GM10847 (cell line): ENCODE results near the gene DLL1.

Experiments
- POLR2A ChIP-seq: IDR thresholded peaks from 2 replicates; pipeline ENCODE4 v1.6.1; 2011; ENCODE audit not compliant: insufficient read length; ENCODE audit errors: extremely low read depth

The DLL1 gene

DNA sequence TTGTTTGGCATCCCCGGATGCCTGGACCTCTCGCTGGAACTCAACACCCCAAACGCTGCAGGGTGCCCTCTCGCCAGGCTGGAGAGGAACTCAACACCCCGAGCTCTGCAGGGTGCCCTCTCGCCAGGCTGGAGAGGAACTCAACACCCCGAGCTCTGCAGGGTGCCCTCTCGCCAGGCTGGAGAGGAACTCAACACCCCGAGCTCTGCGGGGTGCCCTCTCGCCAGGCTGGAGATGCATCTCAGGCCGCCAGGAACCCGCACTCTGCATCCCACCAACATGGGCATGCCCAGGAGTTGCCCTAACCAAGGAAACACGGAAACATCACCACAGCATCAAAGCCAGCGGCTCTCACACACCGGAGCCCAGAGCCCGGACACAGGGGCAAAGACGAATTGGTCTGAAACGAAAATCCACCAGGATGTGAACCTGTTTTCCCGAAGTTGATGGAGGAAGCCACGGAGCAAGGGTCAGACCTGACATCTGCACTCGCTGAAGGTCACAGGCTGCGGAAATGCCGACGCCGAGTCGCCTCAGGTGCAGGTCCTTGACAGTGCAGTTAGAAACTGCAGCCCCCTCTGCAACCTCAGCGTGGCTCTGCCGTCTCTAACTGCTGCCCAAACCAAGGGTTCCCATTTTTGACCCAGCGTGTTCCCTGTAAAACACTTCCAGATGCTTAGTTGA is 37.5 kb downstream of the DLL1 start:
- no peak for TF ChIP-seq POLR2A

DNA sequence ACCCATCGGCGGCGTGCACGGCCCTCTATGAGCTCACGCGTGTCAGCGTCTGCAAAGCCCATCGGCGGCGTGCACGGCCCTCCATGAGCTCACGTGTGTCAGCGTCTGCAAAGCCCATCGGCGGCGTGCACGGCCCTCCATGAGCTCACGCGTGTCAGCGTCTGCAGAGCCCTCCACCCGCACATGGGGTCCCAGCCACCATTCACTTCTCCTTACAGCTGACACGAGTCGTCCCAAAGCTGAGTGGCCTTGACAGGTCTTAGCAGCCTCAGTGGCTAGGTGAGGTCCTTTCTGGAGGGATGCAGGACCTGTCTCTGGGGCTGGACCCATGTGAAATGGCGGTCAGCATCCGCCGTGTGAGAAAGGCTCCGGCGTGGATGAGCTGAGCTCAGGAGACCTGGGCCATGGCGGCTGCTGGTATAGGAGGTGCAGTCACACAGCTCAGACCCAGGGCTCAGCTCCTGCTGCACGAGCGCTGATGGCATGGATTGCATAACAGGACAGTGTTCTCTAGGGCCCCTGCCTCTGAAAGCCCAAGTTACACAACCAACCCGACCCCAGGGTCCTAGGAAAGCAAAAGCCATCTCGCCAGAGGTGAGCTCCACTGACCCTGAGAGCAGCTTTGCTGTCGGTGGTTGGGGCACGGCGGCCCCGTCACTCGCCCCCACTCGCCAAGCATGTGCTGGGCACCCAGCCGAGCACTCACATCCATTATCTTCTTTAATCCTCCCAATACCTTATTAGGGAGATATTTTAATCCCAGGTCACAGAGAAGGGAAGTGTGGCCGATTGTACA is 38.9 kb downstream of the DLL1 start:
- TF ChIP-seq POLR2A: no peak

DNA sequence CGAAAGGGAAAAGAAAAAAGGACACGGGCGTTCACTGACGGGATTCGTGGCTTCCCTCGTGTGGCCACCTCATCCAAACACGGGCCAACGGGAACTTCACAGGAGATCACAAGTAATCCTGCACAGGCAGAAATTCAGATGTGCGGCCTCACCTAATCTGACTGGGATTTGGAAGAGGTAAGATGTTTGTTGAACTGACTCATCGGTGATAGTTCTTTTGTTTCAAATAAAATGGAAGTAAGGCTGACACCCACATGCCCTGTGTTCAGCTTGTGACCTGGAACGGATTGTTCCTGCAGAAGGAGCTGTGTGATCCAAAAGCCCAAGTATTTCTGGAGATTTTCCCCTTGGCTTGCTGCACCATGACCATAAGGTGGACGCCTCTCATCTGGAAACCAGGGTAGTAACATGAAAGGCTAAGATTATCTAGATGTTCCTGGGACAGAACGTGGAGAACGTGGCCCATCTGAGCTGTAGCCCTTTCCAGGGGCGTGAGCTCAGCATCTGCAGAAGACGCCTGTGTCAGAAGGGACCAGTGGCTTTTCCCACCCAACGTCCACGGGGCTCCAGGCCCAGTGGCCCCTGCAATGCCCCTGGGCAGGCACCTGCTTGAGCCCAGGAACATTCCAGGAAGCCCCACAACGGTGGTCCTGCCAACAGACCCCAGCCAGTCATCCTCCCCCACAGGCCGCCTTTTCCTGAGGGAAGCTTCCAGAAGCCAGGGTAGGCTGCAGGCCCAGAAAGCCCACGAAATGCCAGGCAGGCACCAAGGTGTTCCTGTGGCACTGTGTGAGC is 39.7 kb downstream of the DLL1 start:
- no peak for TF ChIP-seq POLR2A

DNA sequence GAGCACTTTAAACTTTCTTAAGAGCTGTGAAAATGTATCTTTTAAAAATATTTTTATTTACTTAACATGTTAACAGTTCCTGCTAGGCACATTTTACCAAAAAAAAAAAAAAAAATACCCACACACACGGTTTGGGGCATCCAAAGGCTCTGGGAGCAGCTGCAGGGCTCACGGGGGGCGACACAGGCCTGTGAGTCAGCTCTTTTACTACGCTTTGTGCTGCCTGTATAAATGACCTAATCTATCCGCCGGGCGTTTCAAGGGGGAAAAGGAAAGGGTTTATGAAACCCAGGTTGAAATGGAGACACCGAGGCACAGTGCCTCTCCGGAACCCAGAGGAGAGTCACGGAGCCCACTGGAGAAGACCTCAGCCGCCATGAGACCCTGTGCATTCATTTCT is 40.4 kb downstream of the DLL1 start:
- TF ChIP-seq POLR2A: no peak

DNA sequence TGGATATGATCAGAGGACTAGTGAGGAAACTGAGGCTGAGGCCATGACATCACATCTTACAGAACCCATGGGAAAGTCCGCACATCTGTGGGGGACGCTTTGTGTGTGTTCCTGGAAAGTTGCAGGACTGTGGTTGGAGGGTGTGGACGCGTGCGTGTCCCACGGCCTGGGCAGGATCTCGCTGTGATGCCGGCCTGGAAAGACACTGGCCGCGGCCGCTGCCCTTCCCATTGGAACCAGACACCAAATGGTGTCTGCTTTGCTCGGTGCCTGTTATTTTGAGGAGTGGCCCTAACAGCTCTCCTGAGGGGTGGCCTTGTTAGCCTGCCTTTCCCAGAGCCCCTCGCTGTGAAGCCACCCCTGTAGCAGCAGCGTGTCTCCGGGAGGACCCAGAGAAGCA is 41.1 kb downstream of the DLL1 start:
- TF ChIP-seq POLR2A: no peak

DNA sequence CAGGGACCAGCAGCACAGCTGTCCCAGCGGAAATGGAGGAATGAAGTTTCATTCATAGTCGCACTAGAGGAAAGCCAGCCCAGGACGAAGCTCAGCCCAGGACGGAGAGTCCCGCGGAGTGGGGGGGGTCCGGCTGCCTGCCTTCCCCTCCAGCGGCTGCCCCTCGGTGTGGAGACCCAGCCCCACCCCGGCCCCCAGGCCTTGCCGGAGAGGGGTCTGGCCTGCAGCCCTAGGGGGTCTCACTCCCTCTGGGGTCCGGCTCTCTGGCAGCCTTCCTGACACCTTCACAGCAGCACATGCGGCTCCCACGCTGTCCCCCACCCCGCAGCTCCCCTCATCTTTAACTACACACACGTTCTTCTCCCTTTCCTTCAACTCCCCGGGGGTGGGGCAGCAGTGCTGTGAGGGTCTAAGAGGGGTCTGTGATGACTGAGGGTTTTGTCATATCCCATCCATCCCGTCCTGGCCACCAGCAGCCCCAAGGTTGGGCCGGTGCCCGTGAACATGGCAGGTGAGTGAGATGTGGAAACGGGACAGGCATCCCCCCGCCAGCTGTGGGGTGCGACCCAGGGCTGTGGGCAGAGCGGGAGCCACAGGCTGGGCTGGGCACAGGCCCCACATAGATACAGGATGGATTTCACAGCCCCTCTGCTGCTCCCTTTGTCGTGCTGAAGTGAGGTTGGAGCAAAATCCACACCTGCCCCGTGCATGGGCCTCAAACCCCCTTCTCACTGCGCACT is 41.8 kb downstream of the DLL1 start:
- no peak for TF ChIP-seq POLR2A

DNA sequence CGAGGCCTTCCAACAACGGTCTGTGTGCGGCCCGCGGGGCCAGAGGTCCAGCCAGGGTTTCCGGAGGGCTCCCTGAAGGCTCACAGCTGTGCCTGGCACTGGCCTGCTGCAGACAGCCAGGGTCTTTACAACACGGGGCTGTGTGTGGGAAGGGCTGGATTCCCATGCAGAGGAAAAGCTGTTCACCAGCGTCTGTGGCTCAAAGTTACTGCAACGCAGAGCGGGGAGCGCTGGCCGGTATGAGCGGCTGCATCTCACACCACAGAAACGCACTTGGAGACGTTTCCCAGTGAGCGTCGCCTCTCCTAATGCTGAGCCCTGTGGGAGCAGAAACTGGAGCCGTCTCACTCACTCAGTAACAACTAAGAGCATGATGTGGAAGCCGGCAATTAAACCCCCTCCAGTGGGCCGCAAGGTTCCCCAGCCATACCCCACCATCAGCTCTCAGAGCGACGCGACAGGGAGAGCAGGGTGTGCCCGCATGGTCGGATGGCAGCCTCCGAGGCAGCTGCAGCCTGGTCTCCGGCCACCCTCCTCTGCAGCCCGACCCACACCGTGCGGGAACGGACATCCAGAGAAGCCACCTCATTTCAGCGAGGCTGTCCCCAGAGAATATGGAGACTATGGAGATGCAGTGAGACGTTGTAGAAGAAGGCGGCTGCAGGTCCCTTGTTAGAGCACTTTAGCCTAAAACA is 42.6 kb downstream of the DLL1 start:
- TF ChIP-seq POLR2A: no peak

DNA sequence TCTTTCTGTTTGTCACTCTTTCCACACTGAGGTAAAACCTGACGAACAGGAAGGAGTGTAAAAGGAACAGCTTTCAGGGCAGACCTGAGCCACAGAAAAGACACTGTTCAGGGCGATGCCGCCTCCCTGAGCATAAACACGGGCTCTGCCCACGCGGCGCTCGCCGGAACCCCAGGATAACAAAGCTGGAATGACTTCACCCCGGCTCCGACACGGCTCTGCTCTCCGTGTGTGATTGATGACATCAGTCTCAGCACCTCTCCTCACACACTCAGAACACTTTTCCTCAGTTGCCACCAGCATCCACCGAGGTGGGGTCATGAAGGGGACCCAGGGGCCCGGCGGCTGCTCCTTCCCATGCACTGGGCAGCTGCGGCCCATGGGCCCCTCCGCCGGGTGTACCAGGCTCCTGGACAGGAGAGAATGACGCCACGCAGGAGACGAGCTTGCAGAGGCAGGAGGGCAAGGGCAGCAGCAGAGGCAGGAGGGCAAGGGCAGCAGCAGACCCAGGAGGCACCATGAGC is 43.6 kb downstream of the DLL1 start:
- no peak for TF ChIP-seq POLR2A

DNA sequence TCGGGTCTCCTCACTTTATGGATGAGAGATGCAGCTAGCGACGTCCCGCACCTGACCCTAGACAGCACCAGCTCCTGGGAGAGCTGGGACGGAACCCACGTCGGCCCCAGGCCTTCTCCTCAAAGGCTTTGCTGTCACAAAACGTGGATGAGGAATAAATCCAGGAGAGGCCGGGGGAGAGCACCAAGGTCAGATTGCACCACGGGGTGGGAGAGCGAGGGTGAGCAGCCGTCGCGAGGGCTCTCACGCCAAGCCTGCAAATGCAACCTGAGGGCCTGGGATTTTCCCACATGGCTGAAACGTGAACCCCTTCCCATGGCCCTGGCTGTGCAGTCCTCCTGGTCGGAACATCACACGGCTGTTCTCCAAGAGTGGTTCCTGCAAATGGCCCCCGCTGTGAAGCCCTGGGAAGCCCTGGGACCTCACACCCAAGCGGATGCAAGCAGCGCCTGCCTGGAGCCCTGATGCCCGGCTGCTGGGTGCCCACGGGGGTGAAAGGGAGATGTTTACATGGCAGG is 45.3 kb downstream of the DLL1 start:
- TF ChIP-seq POLR2A: no peak

DNA sequence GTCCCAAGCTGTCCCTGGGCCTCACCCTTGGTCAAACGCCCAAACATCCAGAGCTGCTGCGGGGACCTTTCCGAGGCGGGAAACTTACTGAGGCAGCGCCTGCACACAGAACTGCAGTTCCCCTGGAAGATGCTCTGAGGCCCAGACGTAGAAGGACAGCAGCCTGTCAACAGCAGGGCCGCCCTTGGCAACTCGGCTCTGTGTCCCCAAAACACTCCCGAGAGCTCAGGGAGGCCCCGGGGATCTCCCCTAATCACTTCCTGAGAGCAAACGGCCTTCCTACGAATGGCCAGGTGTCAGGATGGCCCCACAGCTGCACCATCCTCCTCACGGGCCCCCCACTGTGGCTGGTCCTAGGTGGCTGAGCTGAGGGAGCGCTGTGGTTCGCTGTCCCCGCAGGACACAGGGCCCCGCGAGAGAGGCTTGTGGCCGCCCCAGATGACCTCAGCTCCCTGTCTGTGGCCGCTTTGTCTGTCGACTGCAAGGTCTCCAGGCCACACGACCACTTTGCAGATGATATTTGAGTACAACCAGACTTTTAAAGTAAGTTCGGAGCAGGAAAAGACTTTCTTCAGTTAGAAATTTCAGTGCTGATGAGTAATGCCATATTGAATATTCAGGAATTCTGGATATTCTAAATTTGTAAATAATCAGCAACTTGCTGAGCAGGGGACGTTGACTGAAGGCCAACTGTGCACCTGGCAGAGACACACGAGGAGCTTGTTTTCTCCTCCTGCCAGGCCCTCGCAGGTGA is 46.0 kb downstream of the DLL1 start:
- no peak for TF ChIP-seq POLR2A

DNA sequence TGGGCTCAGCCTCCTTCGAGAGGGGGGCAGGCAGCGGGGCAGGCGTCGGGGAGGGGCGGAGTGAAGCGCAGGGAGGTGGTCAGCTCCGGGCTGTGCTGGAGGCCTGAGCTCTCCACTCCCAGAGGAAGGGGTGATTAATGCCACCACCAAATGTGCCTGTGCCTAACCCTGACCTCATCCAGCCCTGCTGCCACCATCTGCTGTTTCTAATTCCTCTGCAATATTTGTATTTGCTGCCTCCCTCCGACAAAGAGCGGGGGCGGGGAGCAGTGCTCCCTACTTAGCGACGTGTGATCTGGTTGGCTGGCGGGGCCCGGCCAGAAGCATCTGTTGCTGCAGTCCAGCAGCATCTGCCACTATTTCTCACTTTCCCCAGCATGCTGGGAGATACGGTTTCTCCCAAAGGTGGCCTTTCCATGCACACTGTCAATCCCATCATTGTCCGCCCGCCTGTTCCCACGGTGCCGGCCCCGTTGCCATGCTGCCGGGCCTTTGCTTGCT is 47.0 kb downstream of the DLL1 start:
- no peak for TF ChIP-seq POLR2A

DNA sequence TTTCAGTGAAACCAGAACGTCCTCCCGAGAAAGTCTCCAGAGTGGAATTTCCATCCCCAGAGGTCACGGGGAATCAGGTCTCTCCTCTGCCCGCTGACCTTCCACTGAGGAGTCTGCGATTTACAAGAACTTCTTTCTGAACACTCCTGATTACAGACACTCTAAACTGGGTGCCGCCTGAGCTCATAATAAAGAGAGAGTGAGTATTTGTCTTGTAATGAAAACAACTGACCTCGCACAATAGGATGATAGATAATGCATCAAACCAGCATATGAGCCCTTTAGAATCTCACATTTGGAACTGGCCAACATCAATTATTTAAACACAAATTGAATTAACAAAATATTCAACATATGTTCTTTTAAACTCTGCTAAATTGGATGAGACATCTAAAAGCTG is 47.5 kb downstream of the DLL1 start:
- no peak for TF ChIP-seq POLR2A
